ENCODE measurements around the gene C1orf105.

C1orf105 gene

DNA sequence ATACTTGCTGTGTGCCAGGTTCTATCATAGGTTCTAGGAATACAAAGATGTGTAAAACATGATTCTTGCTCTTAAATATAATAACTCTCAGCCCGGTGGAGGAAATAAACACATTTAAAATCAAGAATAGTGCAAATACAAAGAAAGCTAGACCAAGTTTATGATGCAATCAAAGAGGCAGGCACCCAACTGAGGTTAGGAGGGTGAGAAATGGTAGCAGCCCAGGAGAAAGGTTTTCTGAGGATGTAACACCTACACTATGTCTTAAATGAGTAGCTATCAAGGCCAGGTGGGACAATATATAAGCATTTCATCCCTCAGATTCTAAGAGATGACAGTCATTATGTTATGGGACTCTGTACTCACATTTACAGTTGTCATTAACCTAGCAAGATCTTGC, 33.1 kb downstream of the C1orf105 start:
- DNase-seq: no peak
- TF ChIP-seq, protein P1, sequence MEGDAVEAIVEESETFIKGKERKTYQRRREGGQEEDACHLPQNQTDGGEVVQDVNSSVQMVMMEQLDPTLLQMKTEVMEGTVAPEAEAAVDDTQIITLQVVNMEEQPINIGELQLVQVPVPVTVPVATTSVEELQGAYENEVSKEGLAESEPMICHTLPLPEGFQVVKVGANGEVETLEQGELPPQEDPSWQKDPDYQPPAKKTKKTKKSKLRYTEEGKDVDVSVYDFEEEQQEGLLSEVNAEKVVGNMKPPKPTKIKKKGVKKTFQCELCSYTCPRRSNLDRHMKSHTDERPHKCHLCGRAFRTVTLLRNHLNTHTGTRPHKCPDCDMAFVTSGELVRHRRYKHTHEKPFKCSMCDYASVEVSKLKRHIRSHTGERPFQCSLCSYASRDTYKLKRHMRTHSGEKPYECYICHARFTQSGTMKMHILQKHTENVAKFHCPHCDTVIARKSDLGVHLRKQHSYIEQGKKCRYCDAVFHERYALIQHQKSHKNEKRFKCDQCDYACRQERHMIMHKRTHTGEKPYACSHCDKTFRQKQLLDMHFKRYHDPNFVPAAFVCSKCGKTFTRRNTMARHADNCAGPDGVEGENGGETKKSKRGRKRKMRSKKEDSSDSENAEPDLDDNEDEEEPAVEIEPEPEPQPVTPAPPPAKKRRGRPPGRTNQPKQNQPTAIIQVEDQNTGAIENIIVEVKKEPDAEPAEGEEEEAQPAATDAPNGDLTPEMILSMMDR (IDR thresholded peaks at IDR 0.05): no peak
- no peaks in the 10 kb centered on the region for H3K9me3 Mint-ChIP-seq
- no peaks in the 10 kb centered on the region for H3K36me3 Mint-ChIP-seq (ENCODE audit: low read depth)
- no peak overlapping the region for H3K4me3 Mint-ChIP-seq
- H3K4me1 Mint-ChIP-seq: peaks cover 38% of the 10 kb centered on the region
- H3K27ac Mint-ChIP-seq: no peak overlapping the region
- peaks cover 3% of the 10 kb centered on the region for H3K27me3 Mint-ChIP-seq (ENCODE audit: low read depth, poor library complexity)

DNA sequence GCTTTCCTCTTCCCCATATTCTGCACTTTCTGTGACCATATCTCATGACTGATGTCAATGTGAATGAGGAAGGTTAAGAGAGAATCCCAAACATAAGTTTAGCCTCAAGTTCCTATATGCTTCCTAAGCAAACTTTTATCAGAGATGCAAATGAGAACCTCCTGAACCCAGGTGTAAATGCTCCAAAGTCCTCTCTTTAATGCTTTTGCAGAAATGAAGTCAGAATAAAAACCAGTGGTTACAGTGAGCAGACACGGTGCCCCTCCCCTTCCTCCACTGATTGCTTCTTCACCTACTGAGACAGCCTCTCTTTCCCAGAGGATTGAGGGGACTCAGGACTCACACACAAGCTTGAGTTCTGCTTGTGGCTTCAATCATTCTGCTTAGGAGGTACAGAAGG, 35.0 kb downstream of the C1orf105 start:
- no peak for DNase-seq
- TF ChIP-seq, protein P1 (IDR thresholded peaks at IDR 0.05): no peak
- Mint-ChIP-seq H3K27me3 (ENCODE audit: low read depth, poor library complexity) (no peaks in the 10 kb centered on the region), H3K4me3 (no peak overlapping the region), H3K9me3 (no peaks in the 10 kb centered on the region), H3K27ac (no peak overlapping the region), H3K4me1 (peaks cover 25% of the 10 kb centered on the region), H3K36me3 (ENCODE audit: low read depth) (no peaks in the 10 kb centered on the region)

DNA sequence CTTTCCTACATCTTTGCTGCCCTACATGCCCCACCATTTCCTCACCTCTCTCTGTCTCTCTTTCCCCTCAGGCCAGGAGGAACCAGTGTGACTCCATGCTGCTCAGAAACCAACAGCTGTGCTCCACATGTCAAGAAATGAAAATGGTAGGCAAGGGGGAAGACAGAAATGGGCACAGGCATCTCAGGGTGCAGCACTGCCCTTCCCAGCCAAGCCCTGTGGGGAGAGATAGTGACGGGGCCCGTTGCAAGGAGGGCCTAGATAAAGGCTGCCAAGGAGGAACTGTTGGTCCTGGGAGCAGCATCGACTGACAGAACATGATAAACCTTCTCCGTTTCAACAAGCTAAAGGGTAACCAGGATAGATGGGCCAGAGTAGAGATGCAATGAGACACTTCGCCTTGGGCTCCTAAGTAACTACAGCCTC, 35.9 kb downstream of the C1orf105 start:
- no peak overlapping the region for H3K4me3 Mint-ChIP-seq
- peaks cover 24% of the 10 kb centered on the region for H3K4me1 Mint-ChIP-seq
- H3K9me3 Mint-ChIP-seq: no peaks in the 10 kb centered on the region
- no peaks in the 10 kb centered on the region for H3K27me3 Mint-ChIP-seq (ENCODE audit: low read depth, poor library complexity)
- no peaks in the 10 kb centered on the region for H3K36me3 Mint-ChIP-seq (ENCODE audit: low read depth)
- H3K27ac Mint-ChIP-seq: no peak overlapping the region
- TF ChIP-seq, protein P1 (IDR thresholded peaks at IDR 0.05): no peak
- no peak for DNase-seq

DNA sequence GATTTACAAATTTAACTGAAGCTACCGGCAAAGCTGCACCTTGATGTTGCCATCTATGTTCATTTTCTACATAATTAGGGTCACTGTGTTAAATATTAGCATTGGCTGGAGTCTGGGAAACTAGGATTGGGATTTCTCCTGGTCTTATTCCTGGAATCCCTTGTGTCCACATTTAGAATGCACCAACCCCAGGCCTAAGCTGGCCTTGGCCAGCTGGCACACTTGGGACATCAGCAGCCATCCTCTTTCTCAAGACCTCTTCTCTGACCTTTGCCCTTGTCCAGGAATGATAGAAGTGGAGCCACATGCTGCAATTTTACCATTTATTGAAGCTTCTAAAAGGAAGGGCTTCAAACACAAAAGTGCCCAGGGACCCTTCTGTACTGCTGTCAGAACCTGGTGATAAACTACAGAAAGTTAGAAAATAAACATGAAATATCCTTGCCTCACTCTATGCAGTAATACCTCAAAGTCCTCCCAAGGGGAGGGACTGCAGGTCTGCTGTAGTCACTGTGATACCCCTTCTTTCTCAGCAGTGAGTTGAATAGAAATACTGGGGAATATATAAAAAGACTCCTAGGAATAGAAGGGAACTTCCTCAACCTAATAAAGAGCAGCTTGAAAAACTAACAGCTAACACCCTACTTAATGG, 37.1 kb downstream of the C1orf105 start:
- H3K27ac Mint-ChIP-seq: no peak overlapping the region
- H3K9me3 Mint-ChIP-seq: no peaks in the 10 kb centered on the region
- peaks cover 14% of the 10 kb centered on the region for H3K4me1 Mint-ChIP-seq
- H3K36me3 Mint-ChIP-seq (ENCODE audit: low read depth): no peaks in the 10 kb centered on the region
- no peak for DNase-seq
- H3K27me3 Mint-ChIP-seq (ENCODE audit: low read depth, poor library complexity): no peaks in the 10 kb centered on the region
- TF ChIP-seq, protein P1 (IDR thresholded peaks at IDR 0.05): no peak
- no peak overlapping the region for H3K4me3 Mint-ChIP-seq

DNA sequence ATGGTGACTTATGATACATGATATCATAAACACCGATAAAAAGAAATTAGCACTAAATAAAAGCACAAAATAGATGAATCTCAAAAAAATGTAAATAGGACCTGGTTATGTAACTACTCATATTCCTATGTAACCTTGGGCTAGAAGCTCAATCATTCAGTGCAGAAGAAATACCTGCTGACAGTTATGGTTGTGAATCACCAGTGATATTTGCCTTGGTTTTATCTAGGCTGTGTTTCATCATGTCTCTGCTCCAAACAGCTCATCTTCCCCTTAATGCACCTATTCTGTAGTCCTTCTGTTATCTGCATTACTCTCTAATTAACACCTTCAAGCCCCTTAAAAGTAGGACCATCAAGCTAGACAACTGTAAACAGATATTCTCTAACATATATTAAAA, 39.7 kb downstream of the C1orf105 start:
- Mint-ChIP-seq H3K36me3 (ENCODE audit: low read depth) (no peaks in the 10 kb centered on the region), H3K4me3 (no peak overlapping the region), H3K4me1 (peaks cover 10% of the 10 kb centered on the region), H3K27ac (no peak overlapping the region), H3K27me3 (ENCODE audit: low read depth, poor library complexity) (no peaks in the 10 kb centered on the region), H3K9me3 (no peaks in the 10 kb centered on the region)
- TF ChIP-seq, protein P1 (IDR thresholded peaks at IDR 0.05): no peak
- no peak for DNase-seq

DNA sequence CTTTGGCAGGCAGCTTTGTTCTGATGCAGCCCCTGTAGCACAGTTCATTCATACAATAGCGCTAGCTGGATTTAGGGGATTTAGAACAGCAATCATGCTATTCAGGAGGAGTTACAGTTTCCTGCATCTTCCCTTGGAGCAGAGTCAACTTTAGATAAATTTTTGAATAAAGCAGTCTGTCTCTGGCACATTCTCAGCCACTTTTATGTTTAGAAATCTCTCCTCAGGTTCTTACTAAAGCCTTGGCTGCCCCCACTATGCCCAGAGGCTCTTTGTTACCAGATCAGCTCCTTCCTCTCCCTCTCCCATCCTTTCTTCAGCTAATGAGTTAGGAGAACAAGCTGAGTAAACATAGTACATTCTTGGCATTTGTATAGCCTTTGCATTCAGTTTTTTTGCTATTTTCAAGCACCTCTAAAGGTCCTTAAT, 40.4 kb downstream of the C1orf105 start:
- Mint-ChIP-seq H3K27ac (no peak overlapping the region), H3K4me1 (peaks cover 10% of the 10 kb centered on the region), H3K4me3 (no peak overlapping the region), H3K27me3 (ENCODE audit: low read depth, poor library complexity) (no peaks in the 10 kb centered on the region), H3K9me3 (no peaks in the 10 kb centered on the region), H3K36me3 (ENCODE audit: low read depth) (no peaks in the 10 kb centered on the region)
- no peak for DNase-seq
- TF ChIP-seq, protein P1 (IDR thresholded peaks at IDR 0.05): no peak

All from nephron progenitor cell (in vitro differentiated cells).